Neural crest cell (in vitro differentiated cells): ENCODE data around the gene EYA4. TPM values are rescaled to one million over a fixed set of nuclear protein-coding genes. Genes with fewer than 3 reads are reported as not detected.
A peak's percentile ranks its signal among the peaks of the same experiment; 100 is the strongest.

Experiments
- DNase-seq: peaks from one replicate; pipeline ENCODE4 v3.0.0; 2021; ENCODE audit warnings: low read depth, mixed read lengths, low spot score
- H3K27ac Mint-ChIP-seq: one replicate; pipeline ENCODE4 v1.8.0; 2021; ENCODE audit warnings: mild to moderate bottlenecking, mixed read lengths; ENCODE audit not compliant: unreplicated experiment
- H3K27me3 Mint-ChIP-seq: 2 replicates; pipeline ENCODE4 v1.8.0; 2021; ENCODE audit warnings: low read depth, mild to moderate bottlenecking, mixed read lengths
- H3K36me3 Mint-ChIP-seq: 2 replicates; pipeline ENCODE4 v1.8.0; 2021; ENCODE audit warnings: low read depth, mild to moderate bottlenecking, mixed read lengths
- H3K4me1 Mint-ChIP-seq: 2 replicates; pipeline ENCODE4 v1.8.0; 2021; ENCODE audit warnings: mixed read lengths
- H3K4me3 Mint-ChIP-seq: one replicate; pipeline ENCODE4 v1.8.0; 2021; ENCODE audit warnings: mild to moderate bottlenecking, mixed read lengths
- H3K9me3 Mint-ChIP-seq: 2 replicates; pipeline ENCODE4 v1.8.0; 2021; ENCODE audit warnings: mixed read lengths
- total RNA-seq: library from RNA; stranded (reverse); gene quantifications from 2 replicates; pipeline ENCODE4 v1.2.1, GENCODE V29; 2021
- TF ChIP-seq, protein P1 (sequence below): fragments of 200-600 bp; sonication (generic); conservative IDR thresholded peaks from 2 replicates; pipeline ENCODE4 v1.5.0; 2021; ENCODE audit warnings: antibody characterized with exemption, mild to moderate bottlenecking

EYA4 gene
- total RNA-seq, 1 donor from 2014 or later = 1.6 TPM

DNA sequence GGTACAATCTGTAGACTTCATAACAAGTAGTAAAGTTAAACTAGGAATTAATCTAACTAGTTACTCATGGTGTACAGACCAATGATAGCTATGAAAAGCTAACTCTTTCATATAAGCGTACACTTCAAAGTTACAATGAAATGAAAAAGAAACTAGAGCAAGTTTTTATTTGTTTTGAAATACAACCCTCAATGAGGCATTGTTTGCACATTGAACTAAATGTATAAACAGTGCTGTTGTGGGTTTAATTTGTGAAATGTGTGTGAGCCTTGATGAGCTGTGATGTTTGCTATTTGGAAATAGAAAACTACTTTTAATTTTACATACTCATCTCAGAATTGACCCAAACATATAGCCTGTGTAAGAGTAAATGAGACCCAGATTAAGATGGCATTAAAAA is 11.1 kb upstream of the EYA4 start:
- TF ChIP-seq, protein P1, sequence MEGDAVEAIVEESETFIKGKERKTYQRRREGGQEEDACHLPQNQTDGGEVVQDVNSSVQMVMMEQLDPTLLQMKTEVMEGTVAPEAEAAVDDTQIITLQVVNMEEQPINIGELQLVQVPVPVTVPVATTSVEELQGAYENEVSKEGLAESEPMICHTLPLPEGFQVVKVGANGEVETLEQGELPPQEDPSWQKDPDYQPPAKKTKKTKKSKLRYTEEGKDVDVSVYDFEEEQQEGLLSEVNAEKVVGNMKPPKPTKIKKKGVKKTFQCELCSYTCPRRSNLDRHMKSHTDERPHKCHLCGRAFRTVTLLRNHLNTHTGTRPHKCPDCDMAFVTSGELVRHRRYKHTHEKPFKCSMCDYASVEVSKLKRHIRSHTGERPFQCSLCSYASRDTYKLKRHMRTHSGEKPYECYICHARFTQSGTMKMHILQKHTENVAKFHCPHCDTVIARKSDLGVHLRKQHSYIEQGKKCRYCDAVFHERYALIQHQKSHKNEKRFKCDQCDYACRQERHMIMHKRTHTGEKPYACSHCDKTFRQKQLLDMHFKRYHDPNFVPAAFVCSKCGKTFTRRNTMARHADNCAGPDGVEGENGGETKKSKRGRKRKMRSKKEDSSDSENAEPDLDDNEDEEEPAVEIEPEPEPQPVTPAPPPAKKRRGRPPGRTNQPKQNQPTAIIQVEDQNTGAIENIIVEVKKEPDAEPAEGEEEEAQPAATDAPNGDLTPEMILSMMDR = no peak
- H3K4me3 Mint-ChIP-seq = no peak overlapping the region

DNA sequence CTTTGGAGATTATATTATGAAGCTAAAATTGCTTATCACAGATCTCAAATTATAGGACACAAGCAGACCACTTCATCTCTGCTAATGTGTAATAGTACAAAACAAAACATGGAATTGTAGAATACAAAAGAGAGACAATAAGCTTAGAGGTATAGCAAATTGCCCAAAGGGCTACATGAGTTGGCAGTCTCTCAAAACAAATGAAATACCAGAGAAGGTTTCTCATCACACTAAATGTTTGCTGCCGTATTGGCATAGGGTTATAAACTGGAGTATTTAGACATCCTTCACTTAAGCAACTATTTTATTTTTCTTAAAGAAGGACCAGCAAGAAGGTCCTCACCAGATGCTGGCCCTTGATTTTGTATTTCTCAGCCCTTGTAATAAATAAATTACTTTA is 5.9 kb upstream of the EYA4 start:
- Mint-ChIP-seq H3K27ac (no peak overlapping the region), H3K27me3 (peaks cover 22% of the 10 kb centered on the region), H3K4me1 (peaks cover 9% of the 10 kb centered on the region), H3K36me3 (no peaks in the 10 kb centered on the region), H3K4me3 (no peak overlapping the region), H3K9me3 (peaks cover 8% of the 10 kb centered on the region)
- no peak for DNase-seq
- TF ChIP-seq, protein P1 = no peak

More for the DNA sequence above, 11.1 kb upstream of the EYA4 start:
- Mint-ChIP-seq H3K27ac (no peak overlapping the region), H3K4me1 (peaks cover 8% of the 10 kb centered on the region), H3K27me3 (no peaks in the 10 kb centered on the region), H3K36me3 (no peaks in the 10 kb centered on the region), H3K9me3 (peaks cover 8% of the 10 kb centered on the region)
- no peak for DNase-seq

DNA sequence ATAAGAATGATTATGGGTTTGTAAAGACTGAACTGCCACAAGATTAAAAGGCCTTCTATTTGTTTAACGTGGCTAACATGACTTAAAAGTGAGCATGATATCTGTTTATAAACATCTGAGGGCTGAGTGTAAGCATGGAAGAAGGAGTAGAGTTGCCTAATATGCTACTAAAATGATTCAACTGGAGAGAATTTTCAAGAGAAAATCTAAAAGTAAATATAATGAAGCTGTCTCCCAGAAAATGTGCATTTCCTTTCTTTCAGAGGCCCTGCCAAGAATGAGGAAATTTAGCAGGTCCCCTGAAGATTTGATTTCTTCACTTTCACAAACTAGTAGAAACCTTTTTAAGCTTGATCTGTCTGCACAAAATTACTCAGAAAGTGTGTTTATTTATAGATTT is 4.2 kb upstream of the EYA4 start:
- peaks cover 15% of the 10 kb centered on the region for H3K4me1 Mint-ChIP-seq
- H3K27ac Mint-ChIP-seq = no peak overlapping the region
- H3K27me3 Mint-ChIP-seq = peaks cover 35% of the 10 kb centered on the region
- peaks cover 6% of the 10 kb centered on the region for H3K9me3 Mint-ChIP-seq
- H3K36me3 Mint-ChIP-seq = no peaks in the 10 kb centered on the region
- TF ChIP-seq, protein P1 = no peak
- no peak overlapping the region for H3K4me3 Mint-ChIP-seq
- no peak for DNase-seq

DNA sequence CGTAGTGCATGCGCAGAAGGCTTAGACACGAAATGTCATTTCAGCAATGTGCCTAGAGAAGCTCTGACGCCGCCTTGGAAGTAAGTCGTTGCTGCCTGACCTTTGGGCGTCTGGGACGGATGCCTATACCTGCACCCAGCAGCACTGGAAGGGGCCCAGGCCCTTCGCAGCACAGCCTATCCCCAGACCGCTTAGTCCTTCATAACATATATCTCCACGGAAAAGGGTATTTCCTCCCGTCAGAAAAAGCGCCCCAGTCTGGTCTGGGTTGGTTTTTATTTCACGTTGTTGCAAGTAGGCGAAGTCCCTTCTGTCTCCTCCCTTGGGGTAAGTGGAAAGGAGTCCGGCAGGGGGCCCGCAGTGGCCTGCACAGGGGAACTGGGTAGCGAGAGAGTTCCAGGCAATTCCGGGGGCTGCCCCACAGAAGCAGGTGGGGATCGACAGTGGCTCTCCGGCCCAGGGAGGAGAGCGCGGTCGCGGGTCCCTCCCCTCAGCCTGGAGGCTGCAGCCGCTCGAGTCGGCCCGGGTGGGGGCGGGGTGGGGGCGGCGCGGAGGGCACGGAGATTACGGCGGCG is 559 bp upstream of the EYA4 start:
- peaks cover 70% of the 10 kb centered on the region for H3K27me3 Mint-ChIP-seq
- TF ChIP-seq, protein P1 = peak; percentile 42

DNA sequence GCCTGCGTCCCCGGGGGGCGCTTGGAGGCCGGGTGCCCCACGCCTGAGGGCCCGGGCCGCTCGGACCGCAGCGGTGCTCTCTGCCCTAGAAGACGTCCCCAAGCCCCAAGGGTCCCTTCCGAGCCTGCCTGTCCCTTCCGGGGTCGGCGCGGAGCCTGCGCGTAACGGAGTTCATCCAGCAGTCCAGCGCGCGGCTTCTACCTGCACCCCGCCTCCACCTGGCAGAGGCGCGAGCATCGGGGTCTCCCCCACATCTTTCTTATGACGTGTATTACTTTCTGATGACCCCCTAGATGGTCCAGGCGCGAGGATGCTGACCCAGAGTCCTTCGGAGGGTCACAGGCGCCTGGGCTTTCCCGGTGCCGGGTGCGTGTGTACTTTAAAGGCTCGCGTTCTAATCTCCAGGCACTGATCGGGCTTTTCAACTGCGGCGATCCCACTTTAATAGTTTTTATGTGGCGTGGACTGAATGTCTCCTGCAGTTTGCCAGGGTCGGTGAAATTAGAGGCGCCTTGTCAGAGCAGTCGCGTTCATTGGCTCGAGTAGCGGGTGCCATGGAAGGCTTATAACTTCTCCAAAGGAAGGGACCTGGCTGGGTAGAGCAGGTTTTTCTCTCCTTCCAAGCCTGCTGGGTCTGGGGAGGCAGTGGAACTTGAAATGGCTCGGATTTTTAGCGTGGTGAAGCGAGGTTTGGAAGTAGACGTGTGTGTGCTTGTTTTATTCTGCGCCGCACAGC is 912 bp downstream of the EYA4 start:
- Mint-ChIP-seq H3K27me3 (peaks cover 83% of the 10 kb centered on the region), H3K27ac (no peak overlapping the region), H3K4me1 (peaks cover 22% of the 10 kb centered on the region), H3K4me3 (peak overlapping the region; percentile 87), H3K36me3 (no peaks in the 10 kb centered on the region), H3K9me3 (no peaks in the 10 kb centered on the region)
- TF ChIP-seq, protein P1 = no peak
- DNase-seq = peak; percentile 26

More for the DNA sequence above, 559 bp upstream of the EYA4 start:
- H3K4me1 Mint-ChIP-seq = peaks cover 22% of the 10 kb centered on the region
- DNase-seq = peak; percentile 28
- no peak overlapping the region for H3K27ac Mint-ChIP-seq
- H3K9me3 Mint-ChIP-seq = no peaks in the 10 kb centered on the region
- H3K36me3 Mint-ChIP-seq = no peaks in the 10 kb centered on the region
- H3K4me3 Mint-ChIP-seq = peak overlapping the region; percentile 89
